Osteoblast (primary cell): ENCODE data around the gene NHP2. TPM values are rescaled to one million over a fixed set of nuclear protein-coding genes. Genes with fewer than 3 reads are reported as not detected.

Source experiments
- DNase-seq: peaks from one replicate; pipeline ENCODE4 v3.0.0; 2011; ENCODE audit warnings: low spot score, mixed read lengths; ENCODE audit not compliant: insufficient read length; ENCODE audit errors: missing footprints
- H2AFZ ChIP-seq: 2 replicates; pipeline ENCODE4 v1.6.0; 2011; ENCODE audit warnings: mild to moderate bottlenecking, low read length
- H3K27ac ChIP-seq: 2 replicates; pipeline ENCODE4 v1.5.1; 2011; ENCODE audit warnings: mild to moderate bottlenecking, low read depth, low read length, moderate library complexity
- H3K27me3 ChIP-seq: 2 replicates; pipeline ENCODE4 v1.6.0; 2012; ENCODE audit warnings: mild to moderate bottlenecking, control low read depth, inconsistent platforms, low read length, moderate library complexity; ENCODE audit not compliant: insufficient read depth
- H3K36me3 ChIP-seq: 2 replicates; pipeline ENCODE4 v1.5.1; 2011; ENCODE audit warnings: mild to moderate bottlenecking, low read length, control low read depth, moderate library complexity; ENCODE audit not compliant: insufficient read depth
- H3K4me1 ChIP-seq: 2 replicates; pipeline ENCODE4 v1.5.1; 2011; ENCODE audit warnings: mild to moderate bottlenecking, low read length, control low read depth, moderate library complexity; ENCODE audit not compliant: insufficient read depth
- H3K4me2 ChIP-seq: 2 replicates; pipeline ENCODE4 v1.6.0; 2011; ENCODE audit warnings: mild to moderate bottlenecking, low read length; ENCODE audit not compliant: insufficient read depth
- H3K4me3 ChIP-seq: fragments of 200-600 bp; sonication (generic); 3 replicates; pipeline ENCODE4 v1.5.1; 2012; ENCODE audit warnings: mild to moderate bottlenecking, low read length, inconsistent platforms; ENCODE audit not compliant: insufficient read depth
- H3K79me2 ChIP-seq: 2 replicates; pipeline ENCODE4 v1.6.0; 2012; ENCODE audit warnings: mild to moderate bottlenecking, low read length, control low read depth, inconsistent platforms; ENCODE audit not compliant: insufficient read depth
- H3K9me3 ChIP-seq: 2 replicates; pipeline ENCODE4 v1.5.1; 2011; ENCODE audit warnings: low read depth, low read length, control low read depth
- H4K20me1 ChIP-seq: 2 replicates; pipeline ENCODE4 v1.6.0; 2012; ENCODE audit warnings: mild to moderate bottlenecking, low read length, control low read depth; ENCODE audit not compliant: insufficient read depth
- total RNA-seq: library from RNA; depleted of rRNA; stranded (reverse); fragments of >200 nt; gene quantifications from 2 replicates; pipeline ENCODE4 v1.2.3, GENCODE V29; 2012
- TF ChIP-seq, protein P1 (sequence below): IDR thresholded peaks from 2 replicates; pipeline ENCODE4 v1.5.1; 2011; ENCODE audit warnings: mild to moderate bottlenecking, low read depth, low read length, moderate library complexity; ENCODE audit errors: extremely low read depth

NHP2 gene
- 66.2 and 71.3 TPM in 2 replicates for total RNA-seq

DNA sequence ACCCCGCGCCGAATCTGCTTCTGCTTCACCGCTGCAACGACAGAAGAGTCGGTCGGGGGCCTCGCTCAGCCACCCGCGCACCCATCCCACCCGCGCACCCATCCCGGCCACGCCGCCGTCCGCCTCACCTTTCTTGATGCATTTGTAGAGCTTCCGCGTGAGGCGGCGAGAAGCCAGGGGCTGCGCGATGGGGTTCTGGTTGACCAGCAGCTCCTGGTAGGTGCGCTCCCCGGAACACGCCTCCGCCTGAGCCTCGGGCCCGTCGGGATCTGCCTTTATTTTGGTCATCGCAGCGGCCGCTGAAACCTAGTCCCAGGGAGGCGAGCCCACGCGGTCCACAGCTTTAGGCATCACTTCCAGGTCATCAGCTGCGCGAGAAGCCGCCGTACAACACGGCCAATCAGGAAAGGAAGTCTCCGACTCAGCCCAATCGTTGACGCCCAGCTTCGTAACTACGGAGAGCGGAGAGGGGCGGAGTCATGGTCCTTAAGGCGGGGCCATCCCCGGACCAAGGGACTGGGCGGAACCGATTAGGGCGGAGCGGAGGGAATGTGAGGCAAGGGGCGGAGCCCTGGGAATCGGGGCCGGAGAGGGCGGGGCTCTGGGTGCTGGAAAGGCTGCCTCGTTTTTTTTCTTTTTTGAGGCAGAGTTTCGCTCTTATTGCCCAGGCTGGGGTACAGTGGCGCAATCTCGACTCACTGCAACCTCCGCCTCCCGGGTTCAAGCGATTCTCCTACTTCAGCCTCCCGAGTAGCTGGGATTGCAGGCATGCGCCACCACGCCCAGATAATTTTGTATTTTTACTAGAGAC is at the start of gene NHP2:
TSS of gene NHP2 (minus strand) at position 356 of the 811 bp plus-strand sequence. CDS start at position 288, 68 bp downstream.
- Histone ChIP-seq H3K79me2 (peaks cover 12% of the 10 kb centered on the region), H3K36me3 (peaks cover 26% of the 10 kb centered on the region), H3K4me1 (peaks cover 8% of the 10 kb centered on the region), H2AFZ (peak within 1 kb of the TSS; percentile 81), H3K27me3 (no peaks in the 10 kb centered on the region), H3K9me3 (no peaks in the 10 kb centered on the region), H3K27ac (peak within 1 kb of the TSS; percentile 29), H4K20me1 (no peaks in the 10 kb centered on the region), H3K4me2 (peak within 1 kb of the TSS; percentile 79), H3K4me3 (peak within 1 kb of the TSS; percentile 84)
- DNase-seq, result peak; percentile 99
- TF ChIP-seq, protein P1, sequence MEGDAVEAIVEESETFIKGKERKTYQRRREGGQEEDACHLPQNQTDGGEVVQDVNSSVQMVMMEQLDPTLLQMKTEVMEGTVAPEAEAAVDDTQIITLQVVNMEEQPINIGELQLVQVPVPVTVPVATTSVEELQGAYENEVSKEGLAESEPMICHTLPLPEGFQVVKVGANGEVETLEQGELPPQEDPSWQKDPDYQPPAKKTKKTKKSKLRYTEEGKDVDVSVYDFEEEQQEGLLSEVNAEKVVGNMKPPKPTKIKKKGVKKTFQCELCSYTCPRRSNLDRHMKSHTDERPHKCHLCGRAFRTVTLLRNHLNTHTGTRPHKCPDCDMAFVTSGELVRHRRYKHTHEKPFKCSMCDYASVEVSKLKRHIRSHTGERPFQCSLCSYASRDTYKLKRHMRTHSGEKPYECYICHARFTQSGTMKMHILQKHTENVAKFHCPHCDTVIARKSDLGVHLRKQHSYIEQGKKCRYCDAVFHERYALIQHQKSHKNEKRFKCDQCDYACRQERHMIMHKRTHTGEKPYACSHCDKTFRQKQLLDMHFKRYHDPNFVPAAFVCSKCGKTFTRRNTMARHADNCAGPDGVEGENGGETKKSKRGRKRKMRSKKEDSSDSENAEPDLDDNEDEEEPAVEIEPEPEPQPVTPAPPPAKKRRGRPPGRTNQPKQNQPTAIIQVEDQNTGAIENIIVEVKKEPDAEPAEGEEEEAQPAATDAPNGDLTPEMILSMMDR, result no peak

DNA sequence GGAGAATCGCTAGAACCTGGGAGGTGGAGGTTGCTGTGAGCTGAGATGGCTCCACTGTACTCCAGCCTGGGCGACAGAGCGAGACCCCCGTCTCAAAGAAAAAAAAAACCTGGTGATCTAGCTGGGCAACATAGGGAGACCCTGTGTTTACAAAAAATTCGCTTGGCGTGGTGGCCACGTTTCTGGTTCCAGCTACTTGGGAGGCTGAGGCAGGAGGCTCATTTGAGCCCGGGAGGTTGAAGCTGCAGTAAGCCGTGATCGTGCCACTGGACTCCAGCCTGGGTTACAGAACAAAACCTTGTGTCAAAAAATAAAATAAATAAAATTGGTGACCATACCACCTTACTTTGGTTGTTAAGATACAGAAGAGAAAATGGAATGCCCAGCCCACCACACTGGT is 48.9 kb upstream of the NHP2 start:
- DNase-seq, result no peak
- Histone ChIP-seq H3K27ac (no peak overlapping the region), H3K4me2 (no peak overlapping the region), H3K4me3 (no peak overlapping the region), H2AFZ (no peak overlapping the region), H3K4me1 (peaks cover 26% of the 10 kb centered on the region), H4K20me1 (peaks cover 23% of the 10 kb centered on the region), H3K79me2 (peaks cover 35% of the 10 kb centered on the region), H3K36me3 (peaks cover 19% of the 10 kb centered on the region), H3K9me3 (no peaks in the 10 kb centered on the region), H3K27me3 (no peaks in the 10 kb centered on the region)
- TF ChIP-seq, protein P1, result no peak

DNA sequence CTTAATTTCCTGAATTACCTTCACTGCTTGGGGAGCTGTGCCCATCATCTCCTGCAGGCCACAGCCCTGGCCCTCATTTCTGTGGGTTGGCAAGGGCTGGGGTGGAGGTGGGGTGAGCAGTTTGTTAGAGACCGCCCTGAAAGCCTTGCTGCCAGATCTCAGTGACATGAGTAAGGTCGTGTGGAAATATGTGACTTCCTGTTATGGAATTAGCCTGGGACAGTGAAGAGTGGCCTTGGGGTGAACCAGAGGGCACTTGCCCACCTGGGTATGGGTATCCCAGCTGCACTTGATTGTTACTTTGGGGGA is 48.2 kb upstream of the NHP2 start:
- H3K36me3 ChIP-seq, result peaks cover 12% of the 10 kb centered on the region
- H3K27me3 ChIP-seq, result no peaks in the 10 kb centered on the region
- no peak overlapping the region for H3K4me2 ChIP-seq
- H3K27ac ChIP-seq, result no peak overlapping the region
- no peak for DNase-seq
- peaks cover 16% of the 10 kb centered on the region for H4K20me1 ChIP-seq
- H3K4me1 ChIP-seq, result peaks cover 20% of the 10 kb centered on the region
- no peak overlapping the region for H3K4me3 ChIP-seq
- no peaks in the 10 kb centered on the region for H3K9me3 ChIP-seq
- H2AFZ ChIP-seq, result no peak overlapping the region
- TF ChIP-seq, protein P1, result no peak
- H3K79me2 ChIP-seq, result peaks cover 29% of the 10 kb centered on the region

DNA sequence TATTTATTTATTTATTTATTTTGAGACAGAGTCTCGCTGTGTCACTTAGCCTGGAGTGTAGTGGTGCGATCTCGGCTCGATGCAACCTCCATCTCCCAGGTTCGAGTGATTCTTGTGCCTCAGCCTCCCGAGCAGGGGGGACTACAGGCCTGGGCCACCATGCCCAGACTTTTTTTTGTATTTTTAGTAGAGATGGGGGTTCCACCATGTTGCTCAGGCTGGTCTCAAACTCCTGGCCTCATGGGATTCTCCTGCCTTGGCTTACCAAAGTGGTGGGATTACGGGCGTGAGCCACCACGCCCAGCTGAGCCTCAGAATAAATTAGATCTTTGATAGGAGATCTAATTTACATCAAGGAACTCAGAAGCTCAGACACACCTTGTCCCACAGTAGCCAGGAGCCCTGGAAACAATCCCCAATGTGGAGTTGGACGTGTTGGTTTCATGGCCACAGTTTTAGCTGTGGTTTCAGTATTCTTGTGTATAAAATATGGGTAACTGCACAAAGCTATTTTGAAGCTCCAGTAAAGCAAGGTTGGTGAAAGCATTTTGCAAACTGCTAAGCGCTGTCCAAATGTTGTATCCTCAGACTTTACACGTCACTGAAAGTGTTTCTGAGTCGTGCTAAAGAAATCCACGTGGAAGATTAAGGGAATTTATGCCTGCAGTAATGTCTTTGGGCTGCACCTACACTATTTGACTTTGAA is 47.7 kb upstream of the NHP2 start:
- peaks cover 15% of the 10 kb centered on the region for H3K4me1 ChIP-seq
- peaks cover 11% of the 10 kb centered on the region for H4K20me1 ChIP-seq
- H3K36me3 ChIP-seq, result peaks cover 7% of the 10 kb centered on the region
- H2AFZ ChIP-seq, result no peak overlapping the region
- no peak overlapping the region for H3K4me3 ChIP-seq
- TF ChIP-seq, protein P1, result no peak
- no peaks in the 10 kb centered on the region for H3K27me3 ChIP-seq
- no peak overlapping the region for H3K27ac ChIP-seq
- H3K4me2 ChIP-seq, result no peak overlapping the region
- DNase-seq, result no peak
- no peaks in the 10 kb centered on the region for H3K9me3 ChIP-seq
- peaks cover 24% of the 10 kb centered on the region for H3K79me2 ChIP-seq
